Loucy (cell line): ENCODE measurements around the gene PCIF1.

ENCODE experiments used
- H2AFZ ChIP-seq: fragments of 200-600 bp; sonication (generic); 2 replicates; pipeline ENCODE4 v1.6.0; 2016; ENCODE audit warnings: antibody characterized with exemption, mild to moderate bottlenecking, low read length, moderate library complexity
- H3F3A ChIP-seq: fragments of 200-600 bp; 2 replicates; pipeline ENCODE4 v1.6.0; 2016; ENCODE audit warnings: antibody characterized with exemption, low read depth, mild to moderate bottlenecking
- H3K27me3 ChIP-seq: fragments of 200-600 bp; sonication (generic); 2 replicates; pipeline ENCODE4 v1.6.1; 2014; ENCODE audit warnings: low read length, mild to moderate bottlenecking; ENCODE audit not compliant: insufficient read depth, poor library complexity, severe bottlenecking
- H3K36me3 ChIP-seq: fragments of 200-600 bp; sonication (generic); 2 replicates; pipeline ENCODE4 v1.6.1; 2016; ENCODE audit warnings: low read length; ENCODE audit not compliant: insufficient read depth
- H3K4me1 ChIP-seq: fragments of 200-600 bp; sonication (generic); 2 replicates; pipeline ENCODE4 v1.5.1; 2014; ENCODE audit warnings: low read length, mild to moderate bottlenecking; ENCODE audit not compliant: insufficient read depth, poor library complexity, severe bottlenecking
- H3K4me2 ChIP-seq: fragments of 200-600 bp; sonication (generic); 2 replicates; pipeline ENCODE4 v1.6.0; 2014; ENCODE audit warnings: antibody characterized with exemption, low read length, low read depth, mild to moderate bottlenecking; ENCODE audit not compliant: poor library complexity, severe bottlenecking
- H3K4me3 ChIP-seq: fragments of 200-600 bp; sonication (generic); 2 replicates; pipeline ENCODE4 v1.5.1; 2014; ENCODE audit warnings: low read length, mild to moderate bottlenecking, mixed read lengths; ENCODE audit not compliant: poor library complexity, severe bottlenecking
- H3K79me2 ChIP-seq: fragments of 200-600 bp; sonication (generic); 2 replicates; pipeline ENCODE4 v1.6.1; 2014; ENCODE audit warnings: low read length; ENCODE audit not compliant: insufficient read depth
- H3K9ac ChIP-seq: fragments of 200-600 bp; sonication (generic); 2 replicates; pipeline ENCODE4 v1.6.0; 2014; ENCODE audit warnings: mild to moderate bottlenecking, low read depth, low read length, moderate library complexity; ENCODE audit not compliant: poor library complexity, severe bottlenecking
- H3K9me2 ChIP-seq: fragments of 200-600 bp; sonication (generic); replicated peaks from 2 replicates; pipeline ENCODE4 v1.6.1; 2016; ENCODE audit warnings: low read depth, low read length, mixed read lengths
- H3K9me3 ChIP-seq: fragments of 200-600 bp; sonication (generic); 2 replicates; pipeline ENCODE4 v1.6.1; 2014; ENCODE audit warnings: mild to moderate bottlenecking, antibody characterized with exemption, low read length, low read depth; ENCODE audit not compliant: insufficient read depth
- H4K20me1 ChIP-seq: fragments of 200-600 bp; sonication (generic); 2 replicates; pipeline ENCODE4 v1.6.0; 2014; ENCODE audit warnings: antibody characterized with exemption, low read length, mild to moderate bottlenecking; ENCODE audit not compliant: insufficient read depth, poor library complexity, severe bottlenecking
- CTCF ChIP-seq: fragments of 200-600 bp; sonication (generic); conservative IDR thresholded peaks from 2 replicates; pipeline ENCODE4 v1.5.1; 2014; ENCODE audit warnings: mild to moderate bottlenecking, antibody characterized with exemption, low read length
- EZH2phosphoT487 ChIP-seq: fragments of 200-600 bp; IDR thresholded peaks from 2 replicates; pipeline ENCODE4 v1.6.1; 2018; ENCODE audit warnings: antibody characterized with exemption, mild to moderate bottlenecking, moderate library complexity, borderline replicate concordance

PCIF1 gene

GRCh38 chr20:45934586-45935415 lies at the start of gene PCIF1:
PCIF1 (plus strand) TSS chr20:45934683; CDS start chr20:45939000, 4,317 bp downstream.
- Histone ChIP-seq H3K36me3 (peaks cover 26% of the 10 kb centered on the region; the same call in 1 of the 2 replicates), H3K4me1 (peaks cover 11% of the 10 kb centered on the region), H3K79me2 (peaks cover 57% of the 10 kb centered on the region), H3F3A (peaks cover 4% of the 10 kb centered on the region; the same call in 1 of the 2 replicates), H4K20me1 (peaks cover 41% of the 10 kb centered on the region), H3K9me3 (no peaks in the 10 kb centered on the region), H3K4me2 (peak within 1 kb of the TSS; percentile 96), H3K9ac (peak within 1 kb of the TSS; percentile 99), H3K27me3 (no peaks in the 10 kb centered on the region), H3K4me3 (peak within 1 kb of the TSS; percentile 97), H2AFZ (peak within 1 kb of the TSS; percentile 89), H3K9me2 (no peaks in the 10 kb centered on the region)
- TF ChIP-seq CTCF (no peak), EZH2phosphoT487 (no peak)

- Histone ChIP-seq H2AFZ (no peak overlapping the region), H3K4me1 (peaks cover 41% of the 10 kb centered on the region), H3F3A (peaks cover 3% of the 10 kb centered on the region; the same call in 1 of the 2 replicates), H3K36me3 (peaks cover 7% of the 10 kb centered on the region; the same call in 1 of the 2 replicates), H4K20me1 (peaks cover 4% of the 10 kb centered on the region), H3K9me2 (no peaks in the 10 kb centered on the region), H3K9ac (no peak overlapping the region), H3K4me3 (no peak overlapping the region), H3K79me2 (peaks cover 32% of the 10 kb centered on the region), H3K4me2 (no peak overlapping the region), H3K9me3 (no peaks in the 10 kb centered on the region), H3K27me3 (no peaks in the 10 kb centered on the region)
- no peak for TF ChIP-seq CTCF
Observed at GRCh38 chr20:45886590-45887345, 47.7 kb upstream of the PCIF1 start.

DNA sequence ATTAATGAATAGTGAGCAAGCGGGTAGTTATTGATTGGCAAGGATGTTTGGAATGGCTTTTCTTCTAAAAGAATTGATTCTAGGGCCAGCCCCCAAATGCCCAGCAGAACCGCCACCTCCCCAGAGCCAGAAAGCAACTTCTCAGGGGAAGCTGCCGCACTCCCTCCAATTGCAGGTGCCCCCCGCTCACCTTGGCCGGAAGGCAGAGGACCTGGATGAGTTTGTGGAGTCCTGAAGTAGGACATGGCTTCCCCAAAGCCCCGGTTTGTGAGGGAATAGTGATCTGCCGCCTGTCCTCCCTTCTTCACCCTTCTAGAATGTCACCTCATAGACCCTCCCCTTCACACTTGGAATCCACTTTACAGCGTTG lies 47.2 kb upstream of the PCIF1 start, which contains the start of gene SPATA25:
Gene SPATA25 (minus strand): TSS at position 277 of the 370 bp plus-strand sequence. CDS start 32 bp downstream, at position 245.
- Histone ChIP-seq H3K9me2 (no peaks in the 10 kb centered on the region), H3K4me1 (peaks cover 41% of the 10 kb centered on the region), H3K79me2 (peaks cover 26% of the 10 kb centered on the region), H3K36me3 (peaks cover 7% of the 10 kb centered on the region; the same call in 1 of the 2 replicates), H3K4me2 (no peak within 1 kb of the TSS), H3K4me3 (no peak within 1 kb of the TSS), H3K27me3 (no peaks in the 10 kb centered on the region), H3F3A (peaks cover 3% of the 10 kb centered on the region; the same call in 1 of the 2 replicates), H4K20me1 (peaks cover 4% of the 10 kb centered on the region), H3K9me3 (no peaks in the 10 kb centered on the region), H3K9ac (no peak within 1 kb of the TSS), H2AFZ (no peak within 1 kb of the TSS)
- TF ChIP-seq EZH2phosphoT487 (no peak), CTCF (no peak)
